Adipose tissue (tissue), 3 donors: ENCODE results near the gene CWC22. TPM values are rescaled to one million over a fixed set of nuclear protein-coding genes. Genes with fewer than 3 reads are reported as not detected.
A peak's percentile ranks its signal among the peaks of the same experiment; 100 is the strongest.
"Not testable (repeated sequence)": the region's sequence is repeated elsewhere in the genome, so short reads cannot be mapped to it uniquely, and the experiment has no call there.

ENCODE experiments used
- H3K27ac ChIP-seq: one replicate; pipeline ENCODE4 v1.5.1; 2013; ENCODE audit warnings: low read depth, low read length
- WGBS, 3 donors: extraction: QIAGEN DNeasy Blood & Tissue Kit; methylation state at CpG; one replicate each; pipeline ENCODE4 v1.1.7; 2013; 5-methylcytosine and 5-hydroxymethylcytosine counted together
- polyA plus RNA-seq, 3 donors: library from polyadenylated mRNA; stranded (reverse); fragments of 200-250 nt; gene quantifications; one replicate each; pipeline ENCODE4 v1.2.3, GENCODE V29; 2013
- donor health status: healthy with polysubstance abuse.
- donor health status: Bipolar disorder and iron deficiency.
- donor health status: healthy.

The CWC22 gene
- 10 to 100 TPM in 2 of 3 donors, 1 to 10 TPM in 1; 5.0 to 16.9 (median 11.0) TPM for polyA plus RNA-seq

DNA sequence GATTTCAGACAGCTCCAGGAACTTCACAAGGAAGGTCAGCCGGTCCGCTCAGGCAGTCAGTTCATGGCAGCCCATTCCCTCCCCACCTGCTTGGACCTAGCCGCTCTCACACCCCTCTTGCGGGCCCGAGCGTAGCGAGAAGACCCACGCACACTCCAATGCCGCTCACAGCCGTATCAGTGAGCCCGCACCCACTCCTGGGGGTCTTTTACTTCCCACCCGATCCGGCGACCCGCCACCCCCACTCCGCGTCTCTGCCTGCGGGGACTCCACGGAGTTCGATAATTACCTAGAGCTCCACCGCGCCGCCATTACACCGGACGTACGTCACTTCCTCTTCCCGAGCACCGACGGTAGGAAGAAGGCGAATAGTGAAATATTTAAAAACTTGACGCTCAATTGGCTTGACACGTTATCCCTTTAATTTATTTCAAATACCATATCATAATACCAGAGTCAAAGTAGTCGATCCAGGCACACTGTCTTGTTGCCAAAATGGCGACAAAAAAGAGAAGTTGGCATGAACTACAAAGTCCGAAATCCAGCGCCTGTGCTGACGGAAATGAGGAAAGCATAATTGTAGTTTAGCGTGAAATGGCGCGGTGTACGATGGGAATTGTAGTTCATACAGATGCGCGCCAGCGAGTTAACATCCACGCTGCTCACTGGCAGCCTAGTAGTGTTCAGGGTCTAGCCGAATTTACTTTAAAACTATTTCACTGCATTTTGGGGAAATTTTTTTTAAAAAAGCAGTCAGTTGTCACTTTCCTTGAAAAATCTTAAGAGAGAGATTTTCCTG is at the start of gene CWC22:
CWC22 (minus strand) TSS at position 517 of the 799 bp plus-strand sequence. CDS start 13,956 bp downstream, outside the sequence.
- peak within 1 kb of the TSS; percentile 71 for H3K27ac ChIP-seq
- WGBS, 3 donors, result 0 to 1% (median 1%) methylated on average over 46 of the region's 46 CpGs

- WGBS, 3 donors, result 52 to 72% (median 64%) methylated on average over 15 of the region's 15 CpGs
Observed at GRCh38 chr2:180056367-180057118, 49.4 kb upstream of the CWC22 start.

GRCh38 chr2:180054576-180054975 is 47.5 kb upstream of the CWC22 start:
- WGBS, 3 donors, result 0 to 56% (median 52%) methylated on average over 1 of the region's 1 CpG
- not testable (repeated sequence) for H3K27ac ChIP-seq

More at GRCh38 chr2:180056367-180057118, 49.4 kb upstream of the CWC22 start:
- no peak overlapping the region for H3K27ac ChIP-seq

DNA sequence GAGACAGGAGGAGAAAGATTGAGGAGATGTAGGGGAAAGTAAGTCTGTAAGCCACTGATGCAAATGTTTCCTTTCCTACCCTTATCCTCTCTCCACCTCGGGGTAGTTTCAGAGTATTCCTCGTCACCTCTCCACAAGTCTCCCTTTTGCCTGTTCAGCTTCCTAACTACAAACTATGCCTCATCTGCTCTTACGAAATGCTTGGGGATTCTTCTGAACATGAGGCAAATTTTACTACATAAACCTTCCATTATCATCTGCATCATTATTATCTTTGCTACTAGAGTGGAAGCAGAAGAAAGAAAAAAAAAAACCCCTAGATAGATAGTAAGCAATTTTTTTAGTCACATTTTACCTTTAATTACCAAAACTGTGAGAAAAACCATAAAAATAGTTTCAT is 43.1 kb upstream of the CWC22 start:
- WGBS, 3 donors, result 54 to 74% (median 72%) methylated on average over 3 of the region's 3 CpGs
- no peak overlapping the region for H3K27ac ChIP-seq

- no peak overlapping the region for H3K27ac ChIP-seq
- WGBS, 3 donors, result 75 to 84% (median 83%) methylated on average over 1 of the region's 1 CpG
Observed at GRCh38 chr2:180048251-180048650, 41.2 kb upstream of the CWC22 start.

DNA sequence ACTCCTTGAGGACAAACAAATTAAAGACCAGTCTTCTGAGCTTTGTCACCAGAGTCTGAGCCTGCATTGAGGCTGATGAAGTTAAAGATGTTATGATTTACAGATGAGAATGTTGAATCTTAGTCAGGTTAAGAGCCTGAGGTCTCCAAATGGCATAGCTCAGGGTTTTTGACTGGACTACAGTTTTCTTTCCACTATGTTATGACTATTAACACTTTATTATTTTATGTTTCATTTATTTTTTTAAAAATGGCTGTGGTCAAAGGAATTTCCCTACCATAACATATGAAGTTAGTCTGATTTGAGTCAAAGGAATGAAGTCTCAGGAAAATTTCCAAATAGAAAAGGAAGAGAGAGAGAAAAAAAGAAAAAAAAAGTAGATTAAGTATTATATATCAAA is 39.7 kb upstream of the CWC22 start:
- H3K27ac ChIP-seq, result no peak overlapping the region

DNA sequence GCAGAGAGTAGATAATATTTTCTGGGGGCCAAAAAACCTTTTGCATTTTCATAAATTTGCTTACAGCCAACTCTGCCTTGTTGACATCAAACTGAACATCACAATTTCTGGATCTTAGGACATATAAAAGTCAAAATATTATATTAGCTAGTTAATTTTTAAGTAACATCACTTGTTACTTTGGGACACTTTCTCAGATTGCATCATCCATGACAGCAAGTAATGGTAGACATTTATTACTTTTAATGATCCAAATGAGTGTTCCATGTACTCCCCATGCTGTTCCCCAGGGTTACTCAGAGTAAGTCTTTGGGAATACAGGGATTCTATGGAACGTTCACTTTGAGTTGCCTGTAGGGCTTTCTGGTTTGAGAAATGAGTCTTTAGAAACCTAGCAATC is 39.1 kb upstream of the CWC22 start:
- 66 to 76% (median 75%) methylated on average over 1 of the region's 1 CpG for WGBS, 3 donors
- H3K27ac ChIP-seq, result no peak overlapping the region

DNA sequence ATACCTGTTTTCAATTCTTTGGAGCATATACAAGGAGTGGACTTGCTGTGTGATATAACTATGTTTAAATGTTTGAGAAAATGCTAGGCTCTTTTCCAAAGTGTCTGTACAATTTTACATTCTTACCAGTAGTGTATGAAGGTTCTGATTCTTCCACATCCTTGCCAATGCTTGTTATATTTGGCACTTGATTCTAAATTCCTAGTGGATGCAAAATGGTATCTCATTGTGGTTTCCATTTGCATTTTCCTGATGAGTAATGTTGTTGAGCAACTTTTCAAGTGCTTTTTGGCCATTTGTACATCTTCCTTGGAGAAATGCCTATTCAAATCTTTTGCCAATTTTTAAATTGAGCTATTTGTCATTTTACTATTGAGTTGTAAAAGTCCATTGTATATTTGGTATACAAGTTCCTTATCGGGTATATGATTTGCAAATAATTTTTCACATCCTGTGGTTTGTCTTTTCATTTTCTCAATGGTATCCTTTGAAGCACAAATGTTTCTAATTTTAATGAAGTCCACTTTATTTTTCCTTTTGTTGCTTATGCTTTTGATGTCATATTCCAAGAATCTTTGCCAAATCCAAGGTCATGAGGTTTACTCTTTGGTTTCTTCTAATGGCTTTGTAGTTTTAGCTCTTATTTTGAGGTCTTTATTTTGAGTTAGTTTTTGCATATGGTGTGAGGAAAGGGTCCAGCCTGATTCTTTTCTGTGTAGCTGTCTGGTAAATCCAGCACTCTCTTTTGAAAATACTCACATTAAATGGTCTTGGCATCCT is 33.2 kb upstream of the CWC22 start:
- WGBS, 3 donors, result 56 to 79% (median 61%) methylated on average over 1 of the region's 1 CpG
- no peak overlapping the region for H3K27ac ChIP-seq

- no peak overlapping the region for H3K27ac ChIP-seq
- 60 to 73% (median 63%) methylated on average over 2 of the region's 2 CpGs for WGBS, 3 donors
Observed at GRCh38 chr2:180038997-180039396, 31.9 kb upstream of the CWC22 start.

DNA sequence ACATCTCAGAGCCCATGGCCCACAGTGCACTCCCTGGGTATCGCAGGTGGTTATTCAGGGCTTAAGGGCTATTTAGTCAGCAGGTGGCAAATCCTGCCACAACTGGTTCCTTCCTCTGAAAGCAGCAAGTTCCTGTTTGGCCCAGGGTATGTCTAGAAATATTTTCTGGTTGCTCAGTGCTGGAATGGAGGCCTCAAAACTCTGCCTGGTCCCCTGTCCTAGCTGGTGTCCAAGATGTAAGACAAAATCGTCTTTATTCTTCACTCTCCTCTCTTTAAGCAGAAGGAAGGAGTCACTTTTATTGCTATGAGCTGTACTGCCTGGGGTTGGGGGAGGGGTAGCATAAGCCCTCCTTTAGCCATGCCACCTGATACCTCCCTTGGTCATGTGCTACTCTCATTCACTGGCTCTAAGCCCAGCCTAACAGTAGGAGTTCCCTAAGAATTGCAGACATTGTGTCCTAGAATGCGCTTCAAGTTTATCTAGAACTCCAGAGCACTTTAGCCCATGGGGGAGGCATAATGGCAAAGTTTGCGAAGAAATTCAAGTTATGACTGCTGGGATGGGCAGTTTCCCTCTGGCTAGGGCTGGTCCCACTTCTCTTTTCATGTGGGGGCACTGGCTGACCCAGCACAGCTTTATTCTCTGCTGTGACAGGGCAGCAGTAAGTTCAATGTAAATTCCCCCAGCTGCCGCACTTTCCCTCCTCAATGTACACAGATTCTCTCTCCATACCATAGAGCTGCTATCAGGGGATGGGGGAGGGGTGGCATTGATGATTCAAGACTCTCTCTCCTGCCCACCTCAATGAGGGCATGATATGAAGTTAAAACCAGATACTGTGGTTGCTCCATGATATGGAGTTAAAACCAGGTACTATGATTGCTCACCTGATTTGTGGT is 27.1 kb upstream of the CWC22 start:
- 70 to 74% (median 73%) methylated on average over 5 of the region's 5 CpGs for WGBS, 3 donors

DNA sequence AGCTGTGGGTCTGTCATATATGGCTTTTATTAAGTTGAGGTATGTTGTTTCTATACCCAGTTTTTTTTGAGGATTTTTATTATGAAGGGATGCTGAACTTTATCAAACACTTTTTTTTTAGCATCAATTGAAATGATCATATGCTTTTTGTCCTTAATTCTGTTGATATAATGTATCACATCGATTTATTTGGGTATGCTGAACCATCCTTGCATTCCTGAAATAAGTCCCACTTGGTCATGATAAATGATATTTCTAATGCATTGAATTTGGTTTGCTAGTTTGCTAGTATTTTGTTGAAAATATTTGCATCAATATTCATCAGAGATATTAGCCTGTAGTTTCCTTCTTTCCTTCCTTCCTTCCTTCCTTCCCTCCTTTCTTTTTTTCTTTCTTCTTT is 22.5 kb upstream of the CWC22 start:
- 74 to 83% (median 76%) methylated on average over 1 of the region's 1 CpG for WGBS, 3 donors
- H3K27ac ChIP-seq, result no peak overlapping the region

More for the DNA sequence above, 27.1 kb upstream of the CWC22 start:
- no peak overlapping the region for H3K27ac ChIP-seq

- WGBS, 3 donors, result 90 to 96% (median 96%) methylated on average over 23 of the region's 23 CpGs
- no peak overlapping the region for H3K27ac ChIP-seq
Observed at GRCh38 chr2:180021850-180022249, 14.8 kb upstream of the CWC22 start.

DNA sequence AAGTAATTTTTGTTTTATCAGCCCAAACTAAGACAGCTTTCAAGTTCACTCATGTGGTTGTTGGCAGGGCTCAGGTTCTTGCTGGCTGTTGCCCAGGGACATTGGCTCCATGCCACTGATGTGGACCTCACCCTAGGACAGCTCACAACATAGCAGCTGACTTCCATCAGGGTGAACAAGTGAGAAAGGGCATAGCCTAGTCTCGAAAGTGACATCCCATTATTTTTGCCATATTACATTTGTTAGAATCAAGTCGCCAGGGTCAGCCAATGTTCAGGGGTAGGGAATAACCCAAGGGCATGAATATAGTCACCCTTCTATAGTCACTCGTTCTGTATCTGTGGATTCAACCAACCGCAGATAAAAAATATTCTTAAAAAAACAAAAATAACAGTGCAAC is 10.7 kb upstream of the CWC22 start:
- 69 to 83% (median 73%) methylated on average over 4 of the region's 4 CpGs for WGBS, 3 donors
- no peak overlapping the region for H3K27ac ChIP-seq

DNA sequence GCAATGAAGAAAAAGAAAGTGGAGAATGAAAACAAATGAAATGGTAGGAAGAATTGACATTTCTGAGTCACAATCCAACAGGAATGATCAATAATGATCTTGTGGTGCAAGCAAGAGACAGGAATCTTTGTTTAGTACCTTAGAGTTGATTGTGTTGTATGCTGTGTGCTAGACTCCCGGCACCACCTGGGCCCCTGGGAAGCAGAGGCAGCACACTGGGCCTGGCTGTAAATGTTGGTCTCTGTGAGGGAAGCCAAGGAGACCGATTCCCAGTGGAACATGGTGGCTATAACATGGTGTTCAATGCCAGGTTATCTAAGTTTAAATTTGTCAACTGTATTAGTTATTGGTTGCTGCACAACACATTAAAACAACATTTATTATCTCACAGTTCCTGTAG is 9.8 kb upstream of the CWC22 start:
- WGBS, 3 donors, result 58 to 84% (median 77%) methylated on average over 2 of the region's 2 CpGs

DNA sequence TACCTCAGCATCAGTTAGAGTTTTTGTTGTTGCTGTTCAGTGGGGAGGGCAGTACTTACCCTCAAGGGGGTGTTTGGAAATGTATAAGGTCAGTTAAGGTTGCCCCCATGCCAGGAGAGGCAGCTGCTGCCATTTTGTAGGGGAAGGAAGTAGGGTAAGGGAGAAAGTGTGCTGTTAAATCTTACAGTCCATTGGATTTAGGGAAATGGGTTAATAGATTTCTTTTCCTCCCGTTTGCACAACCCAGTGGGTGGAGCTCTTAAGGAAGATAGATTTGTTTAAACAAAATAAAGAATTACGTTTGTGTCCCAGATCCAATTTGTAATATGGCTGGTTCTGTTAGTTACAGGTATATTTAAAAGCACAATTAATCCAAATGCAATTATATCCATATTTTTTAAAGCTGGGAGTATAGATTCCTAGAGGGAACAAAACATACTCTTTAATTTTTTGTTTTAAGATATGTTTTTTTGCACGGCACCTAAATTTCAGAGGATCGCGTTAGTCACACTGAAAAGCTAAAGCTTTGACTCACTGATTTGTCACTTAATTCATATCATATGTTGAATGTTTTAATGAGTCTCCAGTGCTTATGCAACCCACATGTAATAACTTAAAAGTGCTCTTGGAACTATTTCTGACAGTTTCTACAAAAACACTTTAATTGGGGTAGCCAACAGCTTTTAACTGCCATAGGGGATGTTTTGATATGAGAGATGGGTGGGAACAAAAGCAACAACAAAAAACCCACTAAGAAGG is 9.0 kb upstream of the CWC22 start:
- no peak overlapping the region for H3K27ac ChIP-seq
- 55 to 58% (median 58%) methylated on average over 5 of the region's 5 CpGs for WGBS, 3 donors

More for the DNA sequence above, 9.8 kb upstream of the CWC22 start:
- H3K27ac ChIP-seq, result no peak overlapping the region

- no peak overlapping the region for H3K27ac ChIP-seq
- 85 to 92% (median 87%) methylated on average over 4 of the region's 4 CpGs for WGBS, 3 donors
Observed at GRCh38 chr2:180012523-180012922, 5.4 kb upstream of the CWC22 start.

- no peak overlapping the region for H3K27ac ChIP-seq
- WGBS, 3 donors, result 50 to 67% (median 66%) methylated on average over 2 of the region's 2 CpGs
Observed at GRCh38 chr2:180010701-180011100, 3.6 kb upstream of the CWC22 start.
